Epithelial cell of esophagus (primary cell): ENCODE measurements around the gene SCAF1.

Experiments used
- DNase-seq: peaks from one replicate; pipeline ENCODE4 v3.0.0; 2010; ENCODE audit warnings: low read depth
- H3K4me3 ChIP-seq: 2 replicates; pipeline ENCODE4 v1.5.1; 2011; ENCODE audit warnings: mild to moderate bottlenecking, low read length, control low read depth
- TF ChIP-seq, protein P1 (sequence below): IDR thresholded peaks from 2 replicates; pipeline ENCODE4 v1.5.1; 2011; ENCODE audit warnings: low read depth, mild to moderate bottlenecking, low read length, control low read depth, inconsistent platforms; ENCODE audit not compliant: insufficient read depth; ENCODE audit errors: missing control alignments

Gene SCAF1

DNA sequence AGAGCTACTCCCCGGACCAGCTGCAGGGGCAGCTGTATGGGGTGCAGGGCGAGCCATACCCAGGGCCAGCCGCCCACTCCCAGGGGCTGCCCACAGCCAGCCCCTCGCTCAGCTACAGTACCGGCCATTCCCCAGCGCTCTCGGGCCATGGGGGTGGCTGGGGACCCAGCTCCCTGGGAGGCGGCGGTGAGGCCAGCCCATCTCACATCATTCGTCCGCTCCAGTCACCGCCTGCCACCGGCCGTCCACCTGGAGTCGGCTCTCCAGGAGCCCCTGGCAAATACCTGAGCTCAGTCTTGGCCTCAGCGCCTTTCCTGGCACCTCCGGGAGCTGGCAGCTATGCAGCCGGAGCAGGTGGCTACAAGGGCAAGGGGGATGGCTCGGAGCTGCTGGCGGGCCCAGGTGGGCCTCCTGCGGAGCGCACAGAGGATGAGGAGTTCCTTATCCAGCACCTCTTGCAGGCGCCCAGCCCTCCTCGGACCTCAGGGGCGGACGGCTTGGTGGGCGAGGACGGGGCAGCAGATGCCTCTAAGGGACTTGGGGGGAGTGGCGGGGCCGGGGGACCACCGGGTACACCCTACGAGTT, 46.1 kb upstream of the SCAF1 start:
- DNase-seq = no peak
- TF ChIP-seq, protein P1, sequence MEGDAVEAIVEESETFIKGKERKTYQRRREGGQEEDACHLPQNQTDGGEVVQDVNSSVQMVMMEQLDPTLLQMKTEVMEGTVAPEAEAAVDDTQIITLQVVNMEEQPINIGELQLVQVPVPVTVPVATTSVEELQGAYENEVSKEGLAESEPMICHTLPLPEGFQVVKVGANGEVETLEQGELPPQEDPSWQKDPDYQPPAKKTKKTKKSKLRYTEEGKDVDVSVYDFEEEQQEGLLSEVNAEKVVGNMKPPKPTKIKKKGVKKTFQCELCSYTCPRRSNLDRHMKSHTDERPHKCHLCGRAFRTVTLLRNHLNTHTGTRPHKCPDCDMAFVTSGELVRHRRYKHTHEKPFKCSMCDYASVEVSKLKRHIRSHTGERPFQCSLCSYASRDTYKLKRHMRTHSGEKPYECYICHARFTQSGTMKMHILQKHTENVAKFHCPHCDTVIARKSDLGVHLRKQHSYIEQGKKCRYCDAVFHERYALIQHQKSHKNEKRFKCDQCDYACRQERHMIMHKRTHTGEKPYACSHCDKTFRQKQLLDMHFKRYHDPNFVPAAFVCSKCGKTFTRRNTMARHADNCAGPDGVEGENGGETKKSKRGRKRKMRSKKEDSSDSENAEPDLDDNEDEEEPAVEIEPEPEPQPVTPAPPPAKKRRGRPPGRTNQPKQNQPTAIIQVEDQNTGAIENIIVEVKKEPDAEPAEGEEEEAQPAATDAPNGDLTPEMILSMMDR = no peak
- no peak overlapping the region for H3K4me3 ChIP-seq

DNA sequence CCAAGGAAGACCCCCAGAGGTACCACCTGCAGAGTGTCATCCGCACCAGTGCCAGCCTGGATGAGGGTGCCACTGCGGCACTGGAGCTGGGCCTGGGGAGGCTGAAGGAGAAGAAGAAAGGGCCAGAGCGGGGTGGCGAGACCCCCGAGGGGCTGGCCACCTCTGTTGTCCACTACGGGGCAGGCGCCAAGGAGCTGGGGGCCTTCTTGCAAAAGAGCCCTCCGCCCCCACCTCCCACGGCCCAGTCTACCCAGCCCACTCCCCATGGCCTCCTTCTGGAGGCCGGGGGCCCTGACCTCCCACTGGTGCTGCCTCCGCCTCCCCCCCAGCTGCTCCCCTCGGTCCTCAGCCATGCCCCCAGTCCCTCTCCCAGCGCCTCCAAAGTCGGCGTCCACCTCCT, 45.6 kb upstream of the SCAF1 start:
- no peak for DNase-seq
- H3K4me3 ChIP-seq = no peak overlapping the region
- TF ChIP-seq, protein P1 = no peak

DNA sequence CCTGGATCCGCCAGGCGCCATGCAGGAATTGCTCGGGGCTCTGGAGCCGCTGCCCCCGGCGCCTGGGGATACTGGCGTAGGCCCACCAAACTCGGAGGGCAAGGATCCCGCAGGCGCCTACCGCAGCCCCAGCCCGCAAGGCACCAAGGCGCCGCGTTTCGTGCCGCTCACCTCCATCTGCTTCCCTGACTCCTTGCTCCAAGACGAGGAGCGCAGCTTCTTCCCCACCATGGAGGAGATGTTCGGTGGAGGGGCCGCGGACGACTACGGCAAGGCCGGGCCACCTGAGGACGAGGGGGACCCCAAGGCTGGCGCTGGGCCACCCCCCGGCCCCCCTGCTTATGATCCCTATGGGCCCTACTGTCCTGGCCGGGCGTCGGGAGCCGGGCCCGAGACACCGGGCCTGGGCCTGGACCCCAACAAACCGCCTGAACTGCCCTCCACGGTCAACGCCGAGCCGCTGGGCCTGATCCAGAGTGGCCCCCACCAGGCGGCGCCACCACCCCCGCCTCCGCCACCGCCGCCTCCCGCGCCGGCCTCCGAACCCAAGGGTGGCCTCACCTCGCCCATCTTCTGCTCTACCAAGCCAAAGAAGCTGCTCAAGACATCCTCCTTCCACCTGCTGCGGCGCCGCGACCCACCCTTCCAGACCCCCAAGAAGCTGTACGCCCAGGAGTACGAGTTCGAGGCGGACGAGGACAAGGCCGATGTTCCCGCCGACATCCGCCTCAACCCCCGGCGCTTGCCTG, 44.9 kb upstream of the SCAF1 start:
- no peak overlapping the region for H3K4me3 ChIP-seq
- TF ChIP-seq, protein P1 = no peak
- no peak for DNase-seq

DNA sequence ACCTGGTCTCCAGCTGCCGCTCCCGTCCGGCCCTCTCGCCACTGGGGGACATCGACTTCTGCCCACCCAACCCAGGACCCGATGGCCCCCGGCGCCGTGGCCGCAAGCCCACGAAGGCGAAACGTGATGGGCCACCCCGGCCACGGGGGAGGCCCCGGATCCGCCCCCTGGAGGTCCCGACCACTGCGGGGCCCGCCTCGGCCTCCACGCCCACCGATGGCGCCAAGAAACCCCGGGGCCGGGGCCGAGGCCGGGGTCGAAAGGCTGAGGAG, 44.4 kb upstream of the SCAF1 start:
- no peak overlapping the region for H3K4me3 ChIP-seq
- no peak for DNase-seq
- TF ChIP-seq, protein P1 = no peak

DNA sequence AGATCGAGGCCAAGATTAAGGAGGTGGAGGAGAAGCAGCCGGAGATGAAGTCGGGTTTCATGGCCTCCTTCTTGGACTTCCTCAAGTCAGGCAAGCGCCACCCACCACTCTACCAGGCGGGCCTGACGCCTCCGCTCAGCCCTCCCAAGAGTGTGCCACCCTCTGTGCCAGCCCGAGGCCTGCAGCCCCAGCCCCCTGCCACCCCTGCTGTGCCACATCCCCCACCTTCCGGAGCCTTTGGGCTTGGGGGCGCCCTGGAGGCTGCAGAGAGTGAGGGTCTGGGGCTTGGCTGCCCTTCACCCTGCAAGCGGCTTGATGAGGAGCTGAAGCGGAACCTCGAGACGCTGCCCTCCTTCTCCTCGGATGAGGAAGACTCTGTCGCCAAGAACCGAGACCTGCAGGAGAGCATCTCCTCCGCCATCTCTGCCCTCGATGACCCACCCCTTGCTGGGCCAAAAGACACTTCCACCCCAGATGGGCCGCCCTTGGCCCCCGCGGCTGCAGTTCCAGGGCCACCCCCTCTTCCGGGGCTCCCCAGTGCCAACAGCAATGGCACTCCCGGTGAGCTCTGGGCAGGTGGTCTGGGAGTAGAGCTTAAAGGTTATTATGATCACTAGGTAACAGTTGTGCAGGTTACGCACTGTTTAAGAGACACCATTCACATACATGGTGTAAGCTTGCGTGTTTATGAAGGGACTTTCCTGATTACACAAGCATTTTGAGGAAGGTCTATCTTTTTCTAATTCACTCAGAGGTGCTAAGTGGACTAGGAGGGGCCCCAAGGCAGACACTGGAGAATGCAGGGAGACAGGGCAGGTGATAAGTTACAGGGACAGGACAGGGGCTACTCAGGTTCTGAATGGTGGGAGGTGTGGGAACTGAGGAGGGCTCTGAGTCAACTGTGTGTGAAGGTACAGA, 42.4 kb upstream of the SCAF1 start:
- no peak overlapping the region for H3K4me3 ChIP-seq
- TF ChIP-seq, protein P1 = no peak
- DNase-seq = no peak

DNA sequence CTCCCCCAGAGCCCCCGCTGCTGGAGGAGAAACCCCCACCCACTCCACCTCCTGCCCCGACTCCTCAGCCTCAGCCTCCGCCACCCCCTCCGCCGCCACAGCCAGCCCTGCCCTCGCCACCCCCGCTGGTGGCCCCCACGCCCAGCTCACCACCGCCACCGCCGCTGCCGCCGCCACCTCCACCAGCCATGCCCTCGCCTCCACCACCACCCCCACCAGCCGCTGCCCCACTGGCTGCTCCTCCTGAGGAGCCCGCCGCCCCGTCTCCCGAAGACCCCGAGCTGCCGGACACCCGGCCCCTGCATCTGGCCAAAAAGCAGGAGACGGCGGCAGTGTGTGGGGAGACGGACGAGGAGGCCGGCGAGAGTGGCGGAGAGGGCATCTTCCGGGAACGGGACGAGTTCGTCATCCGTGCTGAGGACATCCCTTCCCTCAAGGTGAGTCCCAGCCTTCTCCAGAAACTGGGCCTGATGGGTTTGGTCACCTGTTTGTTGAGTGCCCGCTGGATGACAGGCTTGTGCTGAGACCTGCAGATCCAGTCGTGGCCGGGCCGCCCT, 40.4 kb upstream of the SCAF1 start:
- TF ChIP-seq, protein P1 = no peak
- DNase-seq = no peak
- H3K4me3 ChIP-seq = no peak overlapping the region
